ENCODE data around the gene SLC30A7. TPM values are rescaled to one million over a fixed set of nuclear protein-coding genes. Genes with fewer than 3 reads are reported as not detected.
A peak's percentile ranks its signal among the peaks of the same experiment; 100 is the strongest.
"Not testable (repeated sequence)": the region's sequence is repeated elsewhere in the genome, so short reads cannot be mapped to it uniquely, and the experiment has no call there.

Gene SLC30A7
- total RNA-seq, 1 experiment from 2014 or later: 41.3 TPM

DNA sequence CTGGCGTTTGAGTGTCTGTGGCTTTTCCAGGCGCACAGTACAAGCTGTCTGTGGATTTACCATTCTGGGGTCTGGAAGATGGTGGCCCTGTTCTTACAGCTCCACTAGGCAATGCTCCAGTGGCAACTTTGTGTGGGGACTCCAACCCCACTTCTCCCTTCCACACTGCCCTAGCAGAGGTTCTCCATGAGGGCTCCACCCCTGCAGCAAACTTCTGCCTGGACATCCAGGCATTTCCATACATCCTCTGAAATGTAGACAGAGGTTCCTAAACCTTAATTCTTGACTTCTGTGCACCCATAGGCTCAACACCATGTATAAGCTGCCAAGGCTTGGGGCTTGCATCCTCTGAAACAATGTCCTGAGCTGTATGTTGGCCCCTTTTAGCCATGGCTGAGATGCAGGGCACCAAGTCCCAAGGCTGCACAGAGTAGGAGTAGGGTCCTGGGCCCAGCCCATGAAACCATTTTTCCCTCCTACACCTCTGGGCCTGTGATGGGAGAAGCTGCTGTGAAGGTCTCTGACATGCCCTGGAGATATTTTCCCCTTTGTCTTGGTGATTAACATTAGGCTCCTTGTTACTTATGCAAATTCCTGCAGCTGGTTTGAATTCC lies 5.9 kb upstream of the SLC30A7 start:
- not testable (repeated sequence) for DNase-seq (ENCODE audit: low spot score)

DNA sequence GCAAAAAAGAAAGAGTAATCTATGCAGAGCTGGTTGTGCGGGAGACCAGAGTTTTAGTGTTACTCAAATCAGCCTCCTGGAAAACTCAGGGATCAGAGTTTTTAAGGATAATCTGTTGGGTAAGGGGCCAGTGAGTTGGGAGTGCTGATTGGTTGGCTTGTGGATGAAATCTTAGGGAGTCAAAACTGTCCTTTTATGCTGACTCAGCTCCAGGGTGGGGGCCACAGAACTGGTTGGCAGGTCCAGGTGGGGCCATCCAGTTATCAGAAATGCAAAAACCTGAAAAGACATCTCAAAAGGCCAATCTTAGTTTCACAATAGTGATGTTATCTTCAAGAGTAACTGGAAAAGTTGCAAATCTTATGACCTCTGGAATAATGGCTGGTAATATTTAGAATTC lies 4.5 kb upstream of the SLC30A7 start:
- no peak for DNase-seq (ENCODE audit: low spot score)

DNA sequence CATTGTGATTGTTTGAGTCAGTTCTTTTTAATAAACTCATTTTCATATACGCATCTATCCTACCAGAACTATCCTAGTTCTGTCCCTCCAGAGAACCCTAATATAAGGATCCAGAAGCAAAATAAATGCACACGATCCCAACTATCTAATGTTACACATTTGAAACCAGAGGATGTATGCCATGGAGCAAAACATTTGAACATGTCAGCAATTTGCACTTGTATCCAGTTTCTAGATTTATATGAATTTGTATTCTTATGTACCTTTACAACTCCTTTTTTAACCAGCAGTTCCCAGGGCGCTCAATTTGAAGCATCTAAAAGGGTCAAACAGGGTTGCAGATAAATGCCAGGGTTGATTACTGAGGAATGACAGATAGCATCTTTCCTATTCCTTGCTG lies 3.3 kb upstream of the SLC30A7 start:
- DNase-seq (ENCODE audit: low spot score): no peak

DNA sequence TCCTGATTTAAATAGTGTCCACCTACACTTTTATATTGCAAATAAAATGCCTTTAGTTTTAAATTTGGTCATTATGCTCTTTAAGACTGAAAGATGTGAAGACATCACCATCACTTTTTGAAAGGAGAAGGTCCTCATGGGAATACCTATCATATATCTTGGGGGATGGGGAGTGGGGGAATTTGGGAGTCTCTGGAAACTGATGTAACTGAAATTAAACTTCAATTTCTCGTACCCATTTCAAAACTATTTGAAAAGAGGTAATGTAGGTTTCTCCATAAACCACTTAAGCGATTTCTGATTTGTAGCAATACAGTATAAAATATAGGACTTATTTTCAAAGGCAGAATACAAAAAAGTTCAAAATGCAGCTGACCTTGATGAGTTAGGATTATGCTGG lies 2.2 kb upstream of the SLC30A7 start:
- no peak for DNase-seq (ENCODE audit: low spot score)

DNA sequence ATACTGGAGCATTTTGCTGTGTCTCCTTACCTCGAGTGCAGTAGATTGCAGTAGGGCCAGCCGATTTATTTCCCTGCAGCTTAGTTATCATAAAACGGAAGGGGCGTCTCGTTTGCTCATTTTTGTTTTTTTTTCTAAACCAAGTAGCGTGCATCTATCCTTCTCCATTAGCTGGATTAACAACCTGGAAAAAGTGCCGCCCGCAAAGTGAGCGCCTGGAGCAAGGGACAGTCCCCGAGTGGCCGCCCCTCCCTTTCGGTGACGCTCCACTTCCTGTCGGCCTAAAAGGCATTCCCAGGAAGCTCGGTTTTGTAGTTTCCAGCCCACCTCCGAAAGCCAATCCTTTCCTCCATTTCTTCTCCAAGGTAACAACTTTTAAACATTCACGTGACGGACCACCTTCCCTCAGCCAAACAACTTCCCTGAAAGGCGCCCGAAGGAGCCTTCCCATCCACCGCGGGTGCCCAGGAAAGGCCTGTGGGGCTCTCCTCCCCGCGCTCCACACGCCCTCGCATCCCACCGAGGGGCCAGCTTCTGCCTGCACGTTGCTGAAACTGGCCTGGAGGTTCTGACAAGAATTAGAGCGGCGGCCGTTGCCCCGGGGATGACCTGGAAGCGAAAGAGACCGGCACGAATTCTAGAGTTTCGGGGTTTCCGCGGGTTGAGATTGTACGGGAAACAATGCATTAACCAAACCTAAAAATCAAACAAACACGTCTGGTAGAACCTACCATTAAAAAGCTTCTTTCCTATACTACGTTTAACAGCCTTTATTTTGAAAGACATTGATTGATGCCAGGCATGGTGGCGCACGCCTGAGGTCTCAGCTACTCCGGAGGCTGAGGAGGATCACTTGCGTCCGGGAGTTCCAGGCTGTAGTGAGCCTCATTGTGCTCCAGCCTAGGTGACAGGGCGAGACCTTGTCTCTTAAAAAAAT lies 1.0 kb upstream of the SLC30A7 start, which contains the start of gene EXTL2:
Gene EXTL2 (minus strand): TSS at position 240 of the 937 bp plus-strand sequence. CDS start 6,085 bp downstream, outside the sequence.
- DNase-seq (ENCODE audit: low spot score): peak; percentile 93

DNA sequence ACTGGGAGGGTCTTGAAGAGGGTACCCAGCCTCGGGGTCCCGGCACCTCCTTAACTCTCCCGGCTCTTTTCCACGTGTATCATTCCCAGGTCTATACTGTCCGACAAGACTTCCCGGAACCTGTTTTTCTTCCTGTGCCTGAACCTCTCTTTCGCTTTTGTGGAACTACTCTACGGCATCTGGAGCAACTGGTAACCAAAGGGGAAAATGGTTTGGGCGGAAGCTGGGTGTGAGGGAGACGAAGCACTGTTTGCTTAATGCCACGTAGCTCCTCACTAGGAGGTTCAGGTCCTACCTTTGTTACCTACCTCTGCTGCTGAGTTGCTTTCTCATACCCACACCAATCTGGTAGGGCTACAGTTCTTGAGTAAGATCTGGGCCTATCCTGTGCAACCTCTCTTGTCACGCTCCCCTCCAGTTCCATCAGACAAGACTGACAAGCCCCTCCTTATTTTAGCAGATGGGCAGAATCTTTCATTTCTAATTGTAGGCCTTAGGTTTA lies 642 bp downstream of the SLC30A7 start:
- peak; percentile 34 for DNase-seq (ENCODE audit: low spot score)

DNA sequence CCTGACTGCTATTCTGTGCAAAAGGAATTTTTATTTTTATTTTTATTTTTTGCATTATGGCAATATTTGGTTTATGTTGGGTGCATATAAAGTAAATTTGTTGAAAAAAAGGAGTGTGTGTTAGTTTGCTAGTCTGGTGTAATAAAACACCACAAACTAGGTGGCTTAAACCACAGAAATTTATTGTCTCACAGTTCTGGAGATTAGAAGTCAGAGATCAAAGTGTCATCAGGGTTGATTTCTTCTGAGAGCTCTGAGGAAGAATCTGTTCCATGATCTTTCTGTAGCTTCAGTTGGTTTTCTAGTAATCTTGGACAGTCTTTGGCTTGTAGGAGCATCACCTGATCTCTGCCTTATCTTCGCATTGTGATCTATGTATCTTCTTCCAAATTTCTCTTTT lies 6.5 kb downstream of the SLC30A7 start:
- DNase-seq (ENCODE audit: low spot score): no peak

DNA sequence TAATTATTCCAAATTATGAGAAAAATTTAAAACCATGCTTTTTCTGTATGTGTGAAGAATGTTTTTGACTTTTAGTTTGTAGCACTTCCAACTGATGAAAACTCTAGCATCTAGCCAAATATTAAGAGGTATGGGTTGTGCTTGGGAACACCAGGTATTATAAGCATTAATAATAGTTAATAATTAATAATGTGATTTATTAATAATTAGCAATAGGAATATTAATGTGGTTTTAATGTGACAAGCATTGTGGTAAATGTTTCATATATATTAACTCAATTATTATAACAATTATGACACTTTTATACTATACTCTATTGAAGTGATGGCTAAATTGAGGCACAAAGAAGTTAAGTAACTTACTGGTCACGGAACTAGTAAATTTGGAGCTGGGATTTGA lies 7.9 kb downstream of the SLC30A7 start:
- DNase-seq (ENCODE audit: low spot score): no peak

DNA sequence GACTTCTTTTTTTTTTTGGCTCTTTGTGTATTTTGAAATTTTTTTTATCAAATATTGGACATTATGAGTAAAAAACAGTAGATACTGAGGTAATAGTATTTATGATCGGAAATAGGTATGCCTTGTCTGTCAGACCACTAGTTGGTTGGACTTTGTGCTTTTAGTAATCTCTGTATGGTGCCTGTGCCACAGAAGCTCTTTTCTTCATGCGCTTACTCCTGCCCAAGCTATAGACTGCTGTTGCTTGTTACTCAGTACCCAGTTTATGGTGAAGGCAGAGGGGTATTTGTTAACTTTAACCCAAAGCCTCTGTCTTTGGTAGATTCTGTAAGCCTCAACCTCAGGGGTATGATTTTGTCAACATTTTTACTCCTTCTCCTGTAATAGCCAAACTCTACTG lies 8.6 kb downstream of the SLC30A7 start:
- no peak for DNase-seq (ENCODE audit: low spot score)

DNA sequence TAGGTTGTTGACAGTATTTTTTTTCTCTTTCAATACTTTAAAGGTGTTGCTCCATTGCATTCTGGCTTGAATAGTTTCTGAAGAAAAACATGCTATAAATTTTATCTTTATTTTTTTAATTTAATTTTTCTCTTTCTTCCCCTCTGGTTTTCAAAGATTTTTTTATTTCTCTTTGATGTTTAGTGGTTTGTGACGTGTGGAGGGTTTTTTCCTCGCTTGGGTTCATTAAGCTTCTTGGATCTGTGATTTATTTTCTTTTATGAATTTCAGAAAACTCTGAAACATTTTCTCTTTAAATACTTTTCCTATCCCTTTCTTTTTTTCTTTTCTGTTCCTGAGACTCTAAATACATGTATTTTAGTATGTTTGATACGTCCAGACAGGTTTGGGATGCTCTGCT lies 9.3 kb downstream of the SLC30A7 start:
- no peak for DNase-seq (ENCODE audit: low spot score)

DNA sequence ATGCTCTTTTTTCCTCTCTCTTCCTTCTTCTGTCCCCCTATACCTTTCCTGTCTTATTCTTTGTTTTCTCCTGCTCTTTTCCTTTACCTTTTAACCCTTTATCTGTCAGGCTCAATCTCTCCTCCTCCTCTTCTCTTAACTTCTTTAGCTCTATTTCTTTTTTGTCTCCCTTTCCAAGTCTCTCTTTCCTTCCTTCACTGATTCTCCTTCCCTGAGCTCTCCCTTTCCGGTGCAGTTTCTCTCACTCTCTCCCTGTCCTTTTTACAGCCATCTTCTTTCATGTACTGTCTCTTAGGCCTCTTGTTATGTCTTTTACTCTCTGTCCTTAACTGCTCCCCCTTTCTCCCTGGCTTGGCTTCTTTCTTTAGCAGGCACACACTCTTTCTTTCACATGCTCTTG lies 12.0 kb downstream of the SLC30A7 start:
- DNase-seq (ENCODE audit: low spot score): no peak

DNA sequence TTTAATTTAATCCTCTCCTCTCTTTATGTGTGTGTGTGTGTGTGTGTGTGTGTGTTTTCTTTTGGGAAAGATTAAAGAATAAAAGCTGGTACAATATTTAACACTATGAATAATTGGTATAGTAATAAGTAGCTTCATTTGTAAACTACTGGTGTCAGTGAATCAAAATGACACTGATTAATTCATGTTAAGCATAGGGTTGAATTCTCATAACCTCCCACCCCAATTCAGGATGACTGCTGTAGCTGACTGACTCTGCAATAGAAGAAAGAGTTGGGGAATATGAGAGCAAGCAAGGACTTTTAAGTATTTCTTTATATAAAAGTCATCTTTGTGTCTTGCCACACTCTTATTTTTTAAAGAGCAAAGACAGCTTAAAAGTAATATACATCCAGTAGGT lies 13.1 kb downstream of the SLC30A7 start:
- no peak for DNase-seq (ENCODE audit: low spot score)

DNA sequence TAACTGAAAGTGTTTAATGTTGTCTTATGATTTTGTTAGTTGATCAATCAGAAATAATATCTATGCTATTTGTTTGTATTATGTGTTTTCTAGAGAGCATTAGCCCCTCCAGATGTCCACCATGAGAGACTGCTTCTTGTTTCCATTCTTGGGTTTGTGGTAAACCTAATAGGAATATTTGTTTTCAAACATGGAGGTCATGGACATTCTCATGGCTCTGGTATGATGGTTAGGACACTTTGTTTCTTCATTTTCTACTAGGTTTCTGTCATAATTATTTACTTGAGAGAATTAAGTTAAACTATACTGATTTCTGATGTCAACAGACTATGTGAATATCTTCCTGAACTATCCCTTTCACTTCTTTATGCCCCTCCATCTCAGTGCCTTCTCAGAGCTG lies 16.1 kb downstream of the SLC30A7 start:
- DNase-seq (ENCODE audit: low spot score): no peak

DNA sequence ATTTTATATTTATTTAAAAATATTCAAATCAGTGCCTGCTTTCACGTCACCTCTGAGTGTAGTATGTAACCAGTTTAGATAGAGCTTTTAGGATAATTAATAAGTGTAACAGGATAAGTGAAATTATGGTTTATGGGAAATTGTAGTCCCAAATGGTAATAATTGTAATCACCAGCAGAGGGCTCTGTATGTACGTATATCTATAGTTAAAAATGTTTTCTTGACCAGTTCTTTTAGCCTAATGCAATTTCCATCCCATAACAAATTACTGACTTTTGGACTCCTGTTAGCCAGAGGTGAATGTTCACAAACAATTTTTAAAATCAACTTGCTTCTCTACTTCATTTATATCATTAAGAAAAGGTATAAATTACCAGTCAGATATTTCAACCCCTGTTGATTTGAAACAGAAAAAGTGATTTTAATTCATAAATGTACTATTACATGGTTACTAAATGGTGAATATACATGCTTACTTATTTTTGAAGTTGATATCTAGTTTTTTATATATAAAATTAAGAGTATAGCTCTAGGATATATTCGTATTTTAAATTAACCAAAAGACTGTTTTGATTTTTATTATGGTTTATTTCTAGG lies 25.3 kb downstream of the SLC30A7 start:
- peak; percentile 29 for DNase-seq (ENCODE audit: low spot score)

DNA sequence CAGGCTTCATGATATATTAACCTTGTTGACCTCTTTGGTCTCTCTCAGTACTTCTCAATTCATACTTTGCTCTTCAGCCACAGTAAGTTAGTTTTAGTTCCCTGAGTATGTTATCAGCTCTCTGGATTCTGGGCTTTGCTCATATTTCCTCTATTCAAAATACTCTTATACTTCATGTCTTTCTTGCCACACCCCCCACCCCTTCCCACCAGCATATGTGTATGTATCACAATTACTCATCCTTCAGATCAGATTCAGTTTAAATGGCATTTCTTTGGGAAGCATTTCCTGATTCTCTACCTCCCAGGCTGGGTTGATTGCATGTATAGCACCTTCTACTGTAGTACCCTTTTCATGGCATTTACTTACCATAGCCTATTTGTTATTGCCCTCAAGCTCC lies 28.3 kb downstream of the SLC30A7 start:
- DNase-seq (ENCODE audit: low spot score): no peak

DNA sequence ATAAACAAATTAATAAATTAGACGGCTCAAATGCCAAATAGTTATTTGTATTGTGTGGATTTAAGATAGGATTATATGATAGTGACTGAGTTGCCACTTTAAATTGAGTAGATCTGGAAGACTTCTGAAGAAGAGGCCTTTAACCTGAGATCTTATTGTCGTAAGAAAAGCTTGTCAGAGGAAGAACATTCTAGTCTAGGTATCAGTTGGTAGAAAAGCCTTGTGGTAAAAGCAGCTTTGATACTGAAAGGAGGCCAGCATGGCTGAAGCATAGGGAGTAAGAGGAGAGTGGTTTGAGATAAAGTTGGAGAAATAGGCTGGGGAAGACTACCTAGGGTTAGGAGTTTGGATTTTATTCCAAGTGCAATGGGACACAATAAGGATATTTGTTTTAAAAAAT lies 29.1 kb downstream of the SLC30A7 start:
- no peak for DNase-seq (ENCODE audit: low spot score)

DNA sequence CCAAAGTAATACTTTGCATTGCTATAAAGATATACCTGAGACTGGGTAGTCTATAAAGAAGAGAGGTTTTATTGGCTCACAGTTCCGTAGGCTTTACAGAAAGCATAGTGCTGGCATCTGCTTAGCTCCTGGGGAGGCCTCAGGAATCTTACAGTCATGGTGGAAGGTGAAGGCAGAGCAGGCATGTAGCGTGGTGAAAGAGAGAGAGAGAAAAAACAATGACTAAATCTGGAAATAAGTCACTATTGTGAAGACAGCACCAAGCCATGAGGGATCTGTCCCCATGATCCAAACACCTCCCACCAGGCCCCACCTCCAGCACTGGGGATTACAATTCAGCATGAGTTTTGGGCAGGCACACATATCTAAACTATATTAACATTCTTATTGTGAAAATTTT lies 30.4 kb downstream of the SLC30A7 start:
- DNase-seq (ENCODE audit: low spot score): no peak

DNA sequence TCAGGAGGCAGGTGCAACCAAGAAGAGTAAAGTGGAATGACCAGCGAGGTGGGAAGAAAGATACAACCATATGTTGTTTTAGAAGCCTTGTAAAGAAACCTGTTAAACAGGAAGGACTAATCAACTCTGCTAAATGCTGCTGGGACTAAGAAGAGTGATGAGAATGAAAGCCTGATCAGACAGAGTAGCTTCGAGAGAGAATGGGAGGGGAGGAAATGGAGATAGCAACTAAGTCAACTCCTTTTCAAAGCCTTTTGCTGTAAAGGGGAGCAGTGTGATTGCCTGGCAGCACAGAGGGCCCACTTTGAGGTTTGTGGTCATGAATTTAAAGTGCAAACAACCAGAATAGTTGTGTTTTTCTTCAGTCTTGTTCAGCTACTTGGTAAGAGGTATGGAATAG lies 31.4 kb downstream of the SLC30A7 start:
- DNase-seq (ENCODE audit: low spot score): no peak

DNA sequence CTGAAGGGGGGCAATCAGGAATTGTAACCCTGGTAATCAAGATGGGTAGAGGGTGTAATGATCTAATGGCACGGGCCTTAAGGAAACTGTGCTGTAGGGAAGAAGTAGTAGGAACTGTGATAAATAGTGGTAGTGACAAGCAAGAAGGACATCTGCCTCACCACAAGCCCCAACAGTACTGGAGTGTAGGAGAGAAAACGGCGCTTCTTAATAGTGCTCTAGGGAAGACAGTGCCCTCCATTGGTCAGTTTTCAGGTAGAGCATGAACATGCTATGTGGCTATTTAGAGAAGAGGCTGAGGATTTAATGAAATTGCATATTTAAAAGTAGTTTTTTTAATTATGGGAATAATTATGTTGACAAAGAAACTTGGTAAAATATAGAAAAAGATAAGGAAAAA lies 32.2 kb downstream of the SLC30A7 start:
- DNase-seq (ENCODE audit: low spot score): no peak

DNA sequence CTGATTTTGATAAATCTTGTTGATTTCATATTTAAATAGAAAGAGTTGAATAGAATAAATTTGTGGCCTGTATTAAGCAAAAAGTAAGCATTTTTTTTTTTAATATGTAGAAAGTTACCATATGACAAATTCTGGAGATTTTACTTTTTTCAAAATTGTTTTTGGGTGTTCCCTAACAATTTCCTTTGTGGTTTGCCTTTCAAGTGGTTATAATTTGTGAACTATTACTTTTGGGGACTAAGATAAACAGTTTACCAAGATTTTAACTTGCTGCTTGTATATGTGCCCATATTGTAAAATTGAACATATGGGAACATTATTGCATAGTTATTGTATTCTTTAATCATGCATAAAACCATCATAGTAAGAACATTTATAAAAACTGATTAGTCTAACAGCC lies 34.6 kb downstream of the SLC30A7 start:
- DNase-seq (ENCODE audit: low spot score): no peak

DNA sequence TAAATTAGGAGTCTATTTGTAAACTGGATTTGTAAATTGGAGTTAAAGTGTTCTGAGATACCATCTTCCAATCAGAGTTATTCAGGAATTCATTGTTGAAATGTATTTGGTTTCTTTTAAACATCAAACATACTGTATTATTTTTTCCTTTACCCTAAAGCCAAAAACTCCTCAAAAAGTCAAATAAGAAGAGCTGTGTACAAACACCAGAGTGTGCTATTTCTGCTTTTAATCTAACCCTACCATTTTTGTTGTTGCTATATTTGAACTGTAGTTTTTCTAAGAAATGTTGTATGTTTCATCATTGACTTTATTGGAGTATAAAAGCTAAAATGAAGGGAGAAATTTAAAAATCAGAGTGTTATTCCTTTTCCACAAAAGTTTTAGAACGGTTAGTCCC lies 35.8 kb downstream of the SLC30A7 start:
- no peak for DNase-seq (ENCODE audit: low spot score)

DNA sequence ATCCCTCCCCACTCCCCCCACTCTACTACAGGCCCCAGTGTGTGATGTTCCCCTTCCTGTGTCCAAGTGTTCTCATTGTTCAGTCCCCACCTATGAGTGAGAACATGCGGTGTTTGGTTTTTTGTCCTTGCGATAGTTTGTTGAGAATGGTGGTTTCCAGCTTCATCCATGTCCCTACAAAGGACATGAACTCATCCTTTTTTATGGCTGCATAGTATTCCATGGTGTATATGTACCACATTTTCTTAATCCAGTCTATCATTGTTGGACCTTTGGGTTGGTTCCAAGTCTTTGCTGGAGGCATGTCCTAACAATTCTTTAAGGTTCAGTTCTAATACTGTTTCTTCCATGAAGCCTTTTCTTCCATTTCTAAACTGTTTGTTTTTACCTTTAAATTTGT lies 37.7 kb downstream of the SLC30A7 start:
- not testable (repeated sequence) for DNase-seq (ENCODE audit: low spot score)
